Loucy (cell line): Measurements from ENCODE around the gene NDUFAF8.

Source experiments
- H2AFZ ChIP-seq: fragments of 200-600 bp; sonication (generic); 2 replicates; pipeline ENCODE4 v1.6.0; 2016; ENCODE audit warnings: antibody characterized with exemption, mild to moderate bottlenecking, low read length, moderate library complexity
- H3F3A ChIP-seq: fragments of 200-600 bp; 2 replicates; pipeline ENCODE4 v1.6.0; 2016; ENCODE audit warnings: antibody characterized with exemption, low read depth, mild to moderate bottlenecking
- H3K27me3 ChIP-seq: fragments of 200-600 bp; sonication (generic); 2 replicates; pipeline ENCODE4 v1.6.1; 2014; ENCODE audit warnings: low read length, mild to moderate bottlenecking; ENCODE audit not compliant: insufficient read depth, poor library complexity, severe bottlenecking
- H3K36me3 ChIP-seq: fragments of 200-600 bp; sonication (generic); 2 replicates; pipeline ENCODE4 v1.6.1; 2016; ENCODE audit warnings: low read length; ENCODE audit not compliant: insufficient read depth
- H3K4me1 ChIP-seq: fragments of 200-600 bp; sonication (generic); 2 replicates; pipeline ENCODE4 v1.5.1; 2014; ENCODE audit warnings: low read length, mild to moderate bottlenecking; ENCODE audit not compliant: insufficient read depth, poor library complexity, severe bottlenecking
- H3K4me2 ChIP-seq: fragments of 200-600 bp; sonication (generic); 2 replicates; pipeline ENCODE4 v1.6.0; 2014; ENCODE audit warnings: antibody characterized with exemption, low read length, low read depth, mild to moderate bottlenecking; ENCODE audit not compliant: poor library complexity, severe bottlenecking
- H3K4me3 ChIP-seq: fragments of 200-600 bp; sonication (generic); 2 replicates; pipeline ENCODE4 v1.5.1; 2014; ENCODE audit warnings: low read length, mild to moderate bottlenecking, mixed read lengths; ENCODE audit not compliant: poor library complexity, severe bottlenecking
- H3K79me2 ChIP-seq: fragments of 200-600 bp; sonication (generic); 2 replicates; pipeline ENCODE4 v1.6.1; 2014; ENCODE audit warnings: low read length; ENCODE audit not compliant: insufficient read depth
- H3K9ac ChIP-seq: fragments of 200-600 bp; sonication (generic); 2 replicates; pipeline ENCODE4 v1.6.0; 2014; ENCODE audit warnings: mild to moderate bottlenecking, low read depth, low read length, moderate library complexity; ENCODE audit not compliant: poor library complexity, severe bottlenecking
- H3K9me2 ChIP-seq: fragments of 200-600 bp; sonication (generic); replicated peaks from 2 replicates; pipeline ENCODE4 v1.6.1; 2016; ENCODE audit warnings: low read depth, low read length, mixed read lengths
- H3K9me3 ChIP-seq: fragments of 200-600 bp; sonication (generic); 2 replicates; pipeline ENCODE4 v1.6.1; 2014; ENCODE audit warnings: mild to moderate bottlenecking, antibody characterized with exemption, low read length, low read depth; ENCODE audit not compliant: insufficient read depth
- H4K20me1 ChIP-seq: fragments of 200-600 bp; sonication (generic); 2 replicates; pipeline ENCODE4 v1.6.0; 2014; ENCODE audit warnings: antibody characterized with exemption, low read length, mild to moderate bottlenecking; ENCODE audit not compliant: insufficient read depth, poor library complexity, severe bottlenecking
- CTCF ChIP-seq: fragments of 200-600 bp; sonication (generic); conservative IDR thresholded peaks from 2 replicates; pipeline ENCODE4 v1.5.1; 2014; ENCODE audit warnings: mild to moderate bottlenecking, antibody characterized with exemption, low read length
- EZH2phosphoT487 ChIP-seq: fragments of 200-600 bp; IDR thresholded peaks from 2 replicates; pipeline ENCODE4 v1.6.1; 2018; ENCODE audit warnings: antibody characterized with exemption, mild to moderate bottlenecking, moderate library complexity, borderline replicate concordance

The NDUFAF8 gene

GRCh38 chr17:81206166-81206565 is 33.0 kb upstream of the NDUFAF8 start:
- H3K4me3 ChIP-seq, result no peak overlapping the region
- H3K9me3 ChIP-seq, result no peaks in the 10 kb centered on the region
- H3K9me2 ChIP-seq, result no peaks in the 10 kb centered on the region
- H3K4me2 ChIP-seq, result no peak overlapping the region
- H3K9ac ChIP-seq, result no peak overlapping the region
- H3K36me3 ChIP-seq, result peaks cover 30% of the 10 kb centered on the region; the same call in 1 of the 2 replicates
- no peaks in the 10 kb centered on the region for H3K4me1 ChIP-seq
- H3K27me3 ChIP-seq, result no peaks in the 10 kb centered on the region
- no peaks in the 10 kb centered on the region for H4K20me1 ChIP-seq
- TF ChIP-seq CTCF, result no peak
- no peak for TF ChIP-seq EZH2phosphoT487
- no peaks in the 10 kb centered on the region for H3F3A ChIP-seq
- no peaks in the 10 kb centered on the region for H3K79me2 ChIP-seq
- H2AFZ ChIP-seq, result no peak overlapping the region

- H2AFZ ChIP-seq, result no peak overlapping the region
- H3K79me2 ChIP-seq, result no peaks in the 10 kb centered on the region
- no peaks in the 10 kb centered on the region for H3K27me3 ChIP-seq
- peaks cover 30% of the 10 kb centered on the region; the same call in 1 of the 2 replicates for H3K36me3 ChIP-seq
- H3K9me2 ChIP-seq, result no peaks in the 10 kb centered on the region
- H3F3A ChIP-seq, result no peaks in the 10 kb centered on the region
- H3K4me1 ChIP-seq, result no peaks in the 10 kb centered on the region
- TF ChIP-seq CTCF (no peak), EZH2phosphoT487 (no peak)
- H3K9ac ChIP-seq, result no peak overlapping the region
- no peak overlapping the region for H3K4me2 ChIP-seq
- no peak overlapping the region for H3K4me3 ChIP-seq
- H4K20me1 ChIP-seq, result no peaks in the 10 kb centered on the region
- H3K9me3 ChIP-seq, result no peaks in the 10 kb centered on the region
Observed at GRCh38 chr17:81206657-81207056, 32.5 kb upstream of the NDUFAF8 start.

GRCh38 chr17:81207610-81208581 is 31.2 kb upstream of the NDUFAF8 start:
- no peak overlapping the region for H3K4me3 ChIP-seq
- H3K9ac ChIP-seq, result no peak overlapping the region
- no peaks in the 10 kb centered on the region for H4K20me1 ChIP-seq
- no peak overlapping the region for H2AFZ ChIP-seq
- no peaks in the 10 kb centered on the region for H3K9me3 ChIP-seq
- no peaks in the 10 kb centered on the region for H3K27me3 ChIP-seq
- no peaks in the 10 kb centered on the region for H3F3A ChIP-seq
- TF ChIP-seq CTCF (no peak), EZH2phosphoT487 (no peak)
- H3K4me2 ChIP-seq, result no peak overlapping the region
- peaks cover 5% of the 10 kb centered on the region; the same call in 1 of the 2 replicates for H3K79me2 ChIP-seq
- H3K4me1 ChIP-seq, result no peaks in the 10 kb centered on the region
- H3K9me2 ChIP-seq, result no peaks in the 10 kb centered on the region
- H3K36me3 ChIP-seq, result peaks cover 28% of the 10 kb centered on the region; the same call in 1 of the 2 replicates
